ENCODE data around the gene MGMT. TPM values are rescaled to one million over a fixed set of nuclear protein-coding genes. Genes with fewer than 3 reads are reported as not detected.

MGMT gene
- polyA plus RNA-seq, 3 donors = 9.5 to 23.5 (median 17.5) TPM

- Mint-ChIP-seq H3K36me3 (peaks cover 10 to 11% of the 10 kb centered on the region in 2 donors), H3K9me3 (peaks cover 0 to 15% (median 5%) of the 10 kb centered on the region in 7 donors), H3K27me3 (ENCODE audit: low read depth in 3 of 3) (peaks cover 0 to 1% (median 0%) of the 10 kb centered on the region in 3 donors), H3K4me1 (no peaks in the 10 kb centered on the region), H3K4me3 (no peak overlapping the region), H3K27ac (no peak overlapping the region)
- WGBS (ENCODE audit: insufficient coverage) = 73% methylated on average over 7 of the region's 8 CpGs
- H3K27ac ChIP-seq (ENCODE audit: low read depth in 1 of 2, low read length in 2 of 2) = no peak overlapping the region
- H2AFZ ChIP-seq (ENCODE audit: insufficient read depth, low read depth, low read length, poor library complexity, severe bottlenecking) = no peak overlapping the region
- H3K79me2 ChIP-seq (ENCODE audit: insufficient read depth, low read length) = no peaks in the 10 kb centered on the region
- H4K20me1 ChIP-seq (ENCODE audit: insufficient read depth, low read length) = no peaks in the 10 kb centered on the region
- DNase-seq = no peak
- no peaks in the 10 kb centered on the region for H3K36me3 ChIP-seq (replicated peaks in 1 of 2; ENCODE audit: control insufficient read depth in 1 of 2, insufficient read depth in 2 of 2, low read length in 2 of 2)
- intact Hi-C loops (cut with micrococcal nuclease) = no loop called here
- no peak for TF ChIP-seq CTCF (IDR thresholded peaks at IDR 0.05)
- H3K4me1 ChIP-seq (ENCODE audit: control insufficient read depth in 1 of 2, insufficient read depth in 2 of 2, low read length in 2 of 2) = no peaks in the 10 kb centered on the region
- H3K4me2 ChIP-seq (replicated peaks; ENCODE audit: extremely low read depth, low read length, poor library complexity, severe bottlenecking) = no peak overlapping the region
- H3K9ac ChIP-seq (ENCODE audit: insufficient read depth, low read length, poor library complexity, severe bottlenecking) = no peak overlapping the region
- H3K4me3 ChIP-seq (replicated peaks in 1 of 3; ENCODE audit: low read depth in 2 of 3, low read length in 3 of 3) = no peak overlapping the region
- no peaks in the 10 kb centered on the region for H3K27me3 ChIP-seq (ENCODE audit: control insufficient read depth in 2 of 2, insufficient read depth in 2 of 2, low read length in 2 of 2)
- peaks cover 4% of the 10 kb centered on the region in 2 donors for H3K9me3 ChIP-seq (replicated peaks in 1 of 2; ENCODE audit: control insufficient read depth in 1 of 2, insufficient read depth in 1 of 2, low read length in 2 of 2)
Measured at GRCh38 chr10:129546106-129546505, 79.1 kb downstream of the MGMT start.

GRCh38 chr10:129547608-129548007 lies 80.6 kb downstream of the MGMT start:
- no peak overlapping the region for H2AFZ ChIP-seq (ENCODE audit: insufficient read depth, low read depth, low read length, poor library complexity, severe bottlenecking)
- intact Hi-C loops (cut with micrococcal nuclease) = no loop called here
- H3K9me3 ChIP-seq (replicated peaks in 1 of 2; ENCODE audit: control insufficient read depth in 1 of 2, insufficient read depth in 1 of 2, low read length in 2 of 2) = peaks cover 4% of the 10 kb centered on the region in 2 donors
- H3K9me3 Mint-ChIP-seq = peaks cover 2 to 15% (median 5%) of the 10 kb centered on the region in 7 donors
- no peaks in the 10 kb centered on the region for H3K79me2 ChIP-seq (ENCODE audit: insufficient read depth, low read length)
- H3K9ac ChIP-seq (ENCODE audit: insufficient read depth, low read length, poor library complexity, severe bottlenecking) = no peak overlapping the region
- no peak overlapping the region for H3K4me3 ChIP-seq (replicated peaks in 1 of 3; ENCODE audit: low read depth in 2 of 3, low read length in 3 of 3)
- peaks cover 4 to 19% of the 10 kb centered on the region in 2 donors for H3K36me3 Mint-ChIP-seq
- no peak overlapping the region for H3K27ac ChIP-seq (ENCODE audit: low read depth in 1 of 2, low read length in 2 of 2)
- H3K4me1 ChIP-seq (ENCODE audit: control insufficient read depth in 1 of 2, insufficient read depth in 2 of 2, low read length in 2 of 2) = no peaks in the 10 kb centered on the region
- no peak for DNase-seq
- H3K27me3 Mint-ChIP-seq (ENCODE audit: low read depth in 3 of 3) = peaks cover 0 to 4% (median 0%) of the 10 kb centered on the region in 3 donors
- WGBS (ENCODE audit: insufficient coverage) = 96% methylated on average over 7 of the region's 7 CpGs
- no peaks in the 10 kb centered on the region for H3K27me3 ChIP-seq (ENCODE audit: control insufficient read depth in 2 of 2, insufficient read depth in 2 of 2, low read length in 2 of 2)
- H4K20me1 ChIP-seq (ENCODE audit: insufficient read depth, low read length) = no peaks in the 10 kb centered on the region
- no peak for TF ChIP-seq CTCF (IDR thresholded peaks at IDR 0.05)
- H3K4me2 ChIP-seq (replicated peaks; ENCODE audit: extremely low read depth, low read length, poor library complexity, severe bottlenecking) = no peak overlapping the region
- no peaks in the 10 kb centered on the region for H3K36me3 ChIP-seq (replicated peaks in 1 of 2; ENCODE audit: control insufficient read depth in 1 of 2, insufficient read depth in 2 of 2, low read length in 2 of 2)
- no peak overlapping the region for H3K27ac Mint-ChIP-seq
- no peak overlapping the region for H3K4me3 Mint-ChIP-seq
- no peaks in the 10 kb centered on the region for H3K4me1 Mint-ChIP-seq

All from CD14-positive monocyte (primary cell).